Body of pancreas (tissue), 4 donors: ENCODE data around the gene IGF1R.

ENCODE experiments used
- CTCF ChIP-seq, 7 experiments: fragments of 450-650 bp in 4 of 7; fragments of 200-600 bp in 3 of 7; sonication (generic) in 3 of 7; IDR thresholded peaks; one replicate each; pipeline ENCODE4 v1.5.1; 2016 to 2019; ENCODE audit warnings: antibody characterized with exemption in 7 of 7
- POLR2A ChIP-seq, 3 donors: fragments of 450-650 bp; IDR thresholded peaks; one replicate each; pipeline ENCODE4 v1.6.1; 2016; ENCODE audit warnings: antibody characterized with exemption in 3 of 3, mild to moderate bottlenecking in 2 of 3

GRCh38 chr15:98874773-98875172 is 226.4 kb downstream of the IGF1R start:
- TF ChIP-seq CTCF (IDR thresholded peaks at IDR 0.05) (no peak), POLR2A (IDR thresholded peaks at IDR 0.05) (no peak)
